A673 (cell line): Measurements from ENCODE around the gene FRMPD1. TPM values are rescaled to one million over a fixed set of nuclear protein-coding genes. Genes with fewer than 3 reads are reported as not detected.
"Not testable (repeated sequence)": the region's sequence is repeated elsewhere in the genome, so short reads cannot be mapped to it uniquely, and the experiment has no call there.

Source experiments
- BruUV-seq: library from RNA; stranded (reverse); fragments of 400-500 nt; replicated peaks from 2 replicates; lab custom pipeline; 2021; lab: Mats Ljungman, UMichigan
- CTCF ChIA-PET: fragments of 300-600 bp; sonication (Branson Sonifier 250); formaldehyde crosslinking; loops from one replicate; lab custom pipeline; 2022; ENCODE audit warnings: antibody characterized with exemption; lab: Charles Lee
- POLR2A ChIA-PET: fragments of 300-600 bp; sonication (Branson Sonifier 250); formaldehyde crosslinking; loops from one replicate; lab custom pipeline; 2022; ENCODE audit warnings: antibody characterized with exemption; ENCODE audit not compliant: low non-redundant PET; lab: Charles Lee
- DNase-seq: peaks from one replicate; pipeline ENCODE4 v3.0.0-alpha.2; 2015; ENCODE audit warnings: low spot score
- H3K27ac ChIP-seq: fragments of 200-600 bp; sonication (generic); 2 replicates; pipeline ENCODE4 v1.5.1; 2016; ENCODE audit warnings: mixed run types, low read depth, mild to moderate bottlenecking, mixed read lengths, antibody characterized with exemption, low read length; ENCODE audit not compliant: poor library complexity, severe bottlenecking
- H3K27me3 ChIP-seq: fragments of 200-600 bp; sonication (generic); replicated peaks from 2 replicates; pipeline ENCODE4 v1.6.1; 2017; ENCODE audit warnings: mixed run types, low read depth, mild to moderate bottlenecking, mixed read lengths, antibody characterized with exemption, low read length; ENCODE audit not compliant: insufficient read depth, poor library complexity
- H3K36me3 ChIP-seq: fragments of 200-600 bp; sonication (generic); 2 replicates; pipeline ENCODE4 v1.6.1; 2016; ENCODE audit warnings: mixed run types, mild to moderate bottlenecking, mixed read lengths, antibody characterized with exemption, low read length; ENCODE audit not compliant: insufficient read depth, poor library complexity, severe bottlenecking
- H3K4me1 ChIP-seq: fragments of 200-600 bp; sonication (generic); 2 replicates; pipeline ENCODE4 v1.6.1; 2017; ENCODE audit warnings: mixed run types, mild to moderate bottlenecking, mixed read lengths, antibody characterized with exemption, low read length; ENCODE audit not compliant: insufficient read depth, poor library complexity, severe bottlenecking
- H3K4me3 ChIP-seq: fragments of 200-600 bp; sonication (generic); 2 replicates; pipeline ENCODE4 v1.5.1; 2016; ENCODE audit warnings: low read depth, mixed run types, mild to moderate bottlenecking, mixed read lengths, low read length; ENCODE audit not compliant: poor library complexity, severe bottlenecking
- H3K9me3 ChIP-seq: fragments of 200-600 bp; sonication (generic); 2 replicates; pipeline ENCODE4 v1.6.1; 2016; ENCODE audit warnings: mixed run types, low read depth, mild to moderate bottlenecking, mixed read lengths, antibody characterized with exemption, low read length; ENCODE audit not compliant: poor library complexity, severe bottlenecking
- CTCF ChIP-seq: fragments of 300-800, 200-600 bp; sonication (generic); conservative IDR thresholded peaks from 2 replicates; pipeline ENCODE4 v1.5.1; 2017; ENCODE audit warnings: low read depth, mild to moderate bottlenecking, antibody characterized with exemption, low read length, moderate library complexity, mixed read lengths
- EZH2 ChIP-seq: fragments of 200-600 bp; sonication (generic); IDR thresholded peaks from 2 replicates; pipeline ENCODE4 v1.6.1; 2017; ENCODE audit warnings: borderline replicate concordance, low read depth, mild to moderate bottlenecking, mixed read lengths, antibody characterized with exemption, low read length; ENCODE audit not compliant: poor library complexity, severe bottlenecking
- intact Hi-C: fragments of 100-400 bp; cut with micrococcal nuclease; formaldehyde crosslinking; loops from one replicate; pipeline ENCODE4 v1.10.0; 2022; ENCODE audit not compliant: unreplicated experiment
- total RNA-seq: library from RNA; stranded (reverse); gene quantifications from 2 replicates; pipeline ENCODE4 v1.2.3, GENCODE V29; 2021

Gene FRMPD1
- total RNA-seq, 1 experiment from 2014 or later: not detected

GRCh38 chr9:37751186-37751585 lies 100.4 kb downstream of the FRMPD1 start:
- no peak for DNase-seq
- Histone ChIP-seq H3K9me3 (no peaks in the 10 kb centered on the region), H3K36me3 (no peaks in the 10 kb centered on the region), H3K27me3 (no peaks in the 10 kb centered on the region), H3K4me1 (no peaks in the 10 kb centered on the region), H3K4me3 (no peak overlapping the region), H3K27ac (no peak overlapping the region)
- ChIA-PET CTCF (no interaction called here), POLR2A (no interaction called here)
- no peak for TF ChIP-seq CTCF
- TF ChIP-seq EZH2: no peak
- intact Hi-C loops: no loop called here
- no TSS peak for BruUV-seq

GRCh38 chr9:37751704-37752103 lies 101.0 kb downstream of the FRMPD1 start:
- BruUV-seq, H3K4me1 ChIP-seq, H3K27ac ChIP-seq, H3K4me3 ChIP-seq, H3K36me3 ChIP-seq, DNase-seq, H3K9me3 ChIP-seq, H3K27me3 ChIP-seq, CTCF ChIA-PET, POLR2A ChIA-PET, intact Hi-C loops: not testable (repeated sequence)

GRCh38 chr9:37752112-37752511 lies 101.4 kb downstream of the FRMPD1 start:
- BruUV-seq, DNase-seq, POLR2A ChIA-PET, H3K27me3 ChIP-seq, H3K36me3 ChIP-seq, CTCF ChIA-PET, H3K4me3 ChIP-seq, intact Hi-C loops, H3K27ac ChIP-seq, H3K9me3 ChIP-seq, H3K4me1 ChIP-seq: not testable (repeated sequence)

GRCh38 chr9:37752642-37753488 lies 102.1 kb downstream of the FRMPD1 start:
- DNase-seq: no peak
- POLR2A ChIA-PET: no interaction called here
- CTCF ChIA-PET: no interaction called here

More at GRCh38 chr9:37752642-37753488, 102.1 kb downstream of the FRMPD1 start:
- intact Hi-C loops: no loop called here
- Histone ChIP-seq H3K27me3 (no peaks in the 10 kb centered on the region), H3K36me3 (no peaks in the 10 kb centered on the region), H3K9me3 (no peaks in the 10 kb centered on the region), H3K4me3 (peak overlapping the region; percentile 60), H3K27ac (peak overlapping the region; percentile 53), H3K4me1 (no peaks in the 10 kb centered on the region)
- TF ChIP-seq CTCF: no peak
- no peak for TF ChIP-seq EZH2
- no TSS peak for BruUV-seq
